ENCODE data around the gene NCAPD2.
A peak's percentile ranks its signal among the peaks of the same experiment; 100 is the strongest.

The NCAPD2 gene, protein sequence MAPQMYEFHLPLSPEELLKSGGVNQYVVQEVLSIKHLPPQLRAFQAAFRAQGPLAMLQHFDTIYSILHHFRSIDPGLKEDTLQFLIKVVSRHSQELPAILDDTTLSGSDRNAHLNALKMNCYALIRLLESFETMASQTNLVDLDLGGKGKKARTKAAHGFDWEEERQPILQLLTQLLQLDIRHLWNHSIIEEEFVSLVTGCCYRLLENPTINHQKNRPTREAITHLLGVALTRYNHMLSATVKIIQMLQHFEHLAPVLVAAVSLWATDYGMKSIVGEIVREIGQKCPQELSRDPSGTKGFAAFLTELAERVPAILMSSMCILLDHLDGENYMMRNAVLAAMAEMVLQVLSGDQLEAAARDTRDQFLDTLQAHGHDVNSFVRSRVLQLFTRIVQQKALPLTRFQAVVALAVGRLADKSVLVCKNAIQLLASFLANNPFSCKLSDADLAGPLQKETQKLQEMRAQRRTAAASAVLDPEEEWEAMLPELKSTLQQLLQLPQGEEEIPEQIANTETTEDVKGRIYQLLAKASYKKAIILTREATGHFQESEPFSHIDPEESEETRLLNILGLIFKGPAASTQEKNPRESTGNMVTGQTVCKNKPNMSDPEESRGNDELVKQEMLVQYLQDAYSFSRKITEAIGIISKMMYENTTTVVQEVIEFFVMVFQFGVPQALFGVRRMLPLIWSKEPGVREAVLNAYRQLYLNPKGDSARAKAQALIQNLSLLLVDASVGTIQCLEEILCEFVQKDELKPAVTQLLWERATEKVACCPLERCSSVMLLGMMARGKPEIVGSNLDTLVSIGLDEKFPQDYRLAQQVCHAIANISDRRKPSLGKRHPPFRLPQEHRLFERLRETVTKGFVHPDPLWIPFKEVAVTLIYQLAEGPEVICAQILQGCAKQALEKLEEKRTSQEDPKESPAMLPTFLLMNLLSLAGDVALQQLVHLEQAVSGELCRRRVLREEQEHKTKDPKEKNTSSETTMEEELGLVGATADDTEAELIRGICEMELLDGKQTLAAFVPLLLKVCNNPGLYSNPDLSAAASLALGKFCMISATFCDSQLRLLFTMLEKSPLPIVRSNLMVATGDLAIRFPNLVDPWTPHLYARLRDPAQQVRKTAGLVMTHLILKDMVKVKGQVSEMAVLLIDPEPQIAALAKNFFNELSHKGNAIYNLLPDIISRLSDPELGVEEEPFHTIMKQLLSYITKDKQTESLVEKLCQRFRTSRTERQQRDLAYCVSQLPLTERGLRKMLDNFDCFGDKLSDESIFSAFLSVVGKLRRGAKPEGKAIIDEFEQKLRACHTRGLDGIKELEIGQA (N-terminal part only)

DNA sequence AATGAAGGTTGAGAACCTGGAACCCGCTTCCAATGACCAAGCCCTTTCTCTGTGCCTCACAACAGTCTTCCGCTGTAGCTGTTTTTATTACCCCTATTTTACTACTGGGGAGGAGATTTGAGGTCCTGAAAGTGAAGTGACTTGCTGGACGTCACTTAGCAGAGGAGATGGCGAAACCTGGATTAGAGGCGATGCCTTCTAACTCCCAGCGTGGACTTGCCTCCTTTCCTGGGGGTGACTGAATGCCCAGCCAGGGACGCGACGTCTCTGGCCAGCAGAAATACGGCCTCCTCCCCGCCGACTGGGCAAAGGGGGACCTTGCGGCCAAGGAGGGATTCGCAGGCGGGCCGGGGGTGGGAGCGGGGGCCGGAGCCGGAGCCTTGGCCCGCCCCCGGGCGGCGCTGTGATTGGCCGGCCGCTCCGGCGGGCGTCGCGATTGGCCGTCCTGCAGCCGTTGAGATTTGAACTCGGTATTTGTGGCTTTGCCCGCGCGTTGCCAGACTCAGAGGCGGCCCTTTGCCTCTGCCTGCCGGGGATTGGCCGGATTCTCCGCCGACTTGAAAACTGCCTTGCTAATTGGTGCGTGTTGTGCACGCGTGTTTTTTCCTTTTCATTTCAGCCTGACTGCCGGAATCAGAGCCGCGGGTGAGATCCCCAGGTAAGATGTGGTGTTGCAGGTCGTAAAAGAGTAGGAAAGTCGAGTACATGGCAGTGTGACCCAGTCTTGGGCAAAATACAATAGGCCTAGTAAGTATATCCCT is at the start of gene NCAPD2:
TSS of gene NCAPD2 (plus strand) at position 606 of the 761 bp plus-strand sequence. CDS start 997 bp downstream, outside the sequence.
- DNase-seq (ENCODE audit: low read depth) = peak; percentile 85

DNA sequence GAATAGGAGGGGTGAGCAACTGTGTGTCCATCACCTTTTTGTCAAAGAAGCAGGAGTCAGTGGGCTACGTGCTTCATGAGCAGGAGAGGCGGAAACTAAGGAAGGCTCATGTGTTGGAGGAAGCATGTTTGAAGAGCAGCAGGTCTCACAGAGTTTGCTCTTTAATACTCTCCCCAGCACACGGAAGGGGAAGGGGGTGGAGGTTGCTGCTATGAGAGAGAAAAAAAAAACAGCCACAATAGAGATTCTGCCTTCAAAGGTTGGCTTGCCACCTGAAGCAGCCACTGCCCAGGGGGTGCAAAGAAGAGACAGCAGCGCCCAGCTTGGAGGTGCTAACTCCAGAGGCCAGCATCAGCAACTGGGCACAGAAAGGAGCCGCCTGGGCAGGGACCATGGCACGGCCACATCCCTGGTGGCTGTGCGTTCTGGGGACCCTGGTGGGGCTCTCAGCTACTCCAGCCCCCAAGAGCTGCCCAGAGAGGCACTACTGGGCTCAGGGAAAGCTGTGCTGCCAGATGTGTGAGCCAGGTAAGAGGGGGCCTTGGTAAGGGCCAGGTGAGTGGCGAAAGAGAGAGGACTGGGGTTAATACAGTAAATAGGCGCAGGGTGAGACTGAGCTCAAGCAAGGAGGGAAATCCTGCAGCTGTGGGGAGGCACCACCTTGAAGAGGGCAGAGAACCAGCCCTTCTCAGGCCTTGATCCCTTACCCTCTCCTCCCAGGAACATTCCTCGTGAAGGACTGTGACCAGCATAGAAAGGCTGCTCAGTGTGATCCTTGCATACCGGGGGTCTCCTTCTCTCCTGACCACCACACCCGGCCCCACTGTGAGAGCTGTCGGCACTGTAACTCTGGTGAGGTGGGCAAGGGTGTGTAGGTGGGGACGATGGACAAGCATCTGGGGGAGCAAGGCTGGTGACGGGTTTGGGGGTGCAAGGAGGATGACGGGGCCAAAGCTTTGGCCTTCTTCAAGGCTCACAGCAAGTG is 48.9 kb upstream of the NCAPD2 start, which contains the start of gene CD27:
TSS of gene CD27 (plus strand) at position 252 of the 985 bp plus-strand sequence. CDS start at position 393, 141 bp downstream.
- DNase-seq (ENCODE audit: low read depth) = no peak

DNA sequence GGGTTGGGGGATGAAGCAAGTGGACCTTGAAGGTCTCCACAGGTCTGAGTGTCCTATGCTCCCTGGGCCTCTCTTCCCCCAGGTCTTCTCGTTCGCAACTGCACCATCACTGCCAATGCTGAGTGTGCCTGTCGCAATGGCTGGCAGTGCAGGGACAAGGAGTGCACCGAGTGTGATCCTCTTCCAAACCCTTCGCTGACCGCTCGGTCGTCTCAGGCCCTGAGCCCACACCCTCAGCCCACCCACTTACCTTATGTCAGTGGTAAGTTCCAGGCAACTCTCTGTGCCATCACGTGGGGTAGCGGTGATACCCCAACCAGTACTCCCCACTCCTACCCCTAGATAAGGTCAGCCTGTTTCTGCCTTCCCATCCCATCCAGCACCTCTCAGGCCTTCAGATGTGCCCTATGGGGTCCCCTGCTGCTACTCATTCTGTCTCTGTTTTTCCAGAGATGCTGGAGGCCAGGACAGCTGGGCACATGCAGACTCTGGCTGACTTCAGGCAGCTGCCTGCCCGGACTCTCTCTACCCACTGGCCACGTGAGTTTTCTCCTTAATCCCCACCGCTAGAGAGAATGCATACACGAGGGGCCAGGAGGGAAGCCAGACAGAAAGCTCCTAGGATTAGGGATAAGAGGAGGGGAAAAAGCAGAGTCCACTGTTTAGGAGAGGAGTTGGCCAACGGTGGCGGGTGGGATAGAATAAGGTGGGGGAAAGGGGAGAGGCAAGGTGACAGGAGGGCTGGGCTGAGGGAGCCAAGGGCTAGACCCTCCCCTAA is 43.6 kb upstream of the NCAPD2 start:
- DNase-seq (ENCODE audit: low read depth) = no peak

DNA sequence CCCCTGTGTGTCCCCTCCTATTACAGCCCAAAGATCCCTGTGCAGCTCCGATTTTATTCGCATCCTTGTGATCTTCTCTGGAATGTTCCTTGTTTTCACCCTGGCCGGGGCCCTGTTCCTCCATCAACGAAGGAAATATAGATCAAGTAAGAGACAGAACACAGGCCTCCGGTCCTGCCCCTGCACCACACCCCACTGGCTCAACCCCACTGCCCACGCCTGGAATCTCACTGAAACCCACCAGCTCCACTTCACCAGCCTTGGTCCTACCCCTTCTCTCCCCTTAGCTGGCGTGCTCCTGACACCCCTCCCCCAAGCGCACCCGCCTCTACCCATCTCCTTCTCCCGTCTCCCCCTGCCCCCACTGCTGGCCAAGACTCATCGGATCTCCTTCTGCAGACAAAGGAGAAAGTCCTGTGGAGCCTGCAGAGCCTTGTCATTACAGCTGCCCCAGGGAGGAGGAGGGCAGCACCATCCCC is 43.0 kb upstream of the NCAPD2 start:
- no peak for DNase-seq (ENCODE audit: low read depth)

DNA sequence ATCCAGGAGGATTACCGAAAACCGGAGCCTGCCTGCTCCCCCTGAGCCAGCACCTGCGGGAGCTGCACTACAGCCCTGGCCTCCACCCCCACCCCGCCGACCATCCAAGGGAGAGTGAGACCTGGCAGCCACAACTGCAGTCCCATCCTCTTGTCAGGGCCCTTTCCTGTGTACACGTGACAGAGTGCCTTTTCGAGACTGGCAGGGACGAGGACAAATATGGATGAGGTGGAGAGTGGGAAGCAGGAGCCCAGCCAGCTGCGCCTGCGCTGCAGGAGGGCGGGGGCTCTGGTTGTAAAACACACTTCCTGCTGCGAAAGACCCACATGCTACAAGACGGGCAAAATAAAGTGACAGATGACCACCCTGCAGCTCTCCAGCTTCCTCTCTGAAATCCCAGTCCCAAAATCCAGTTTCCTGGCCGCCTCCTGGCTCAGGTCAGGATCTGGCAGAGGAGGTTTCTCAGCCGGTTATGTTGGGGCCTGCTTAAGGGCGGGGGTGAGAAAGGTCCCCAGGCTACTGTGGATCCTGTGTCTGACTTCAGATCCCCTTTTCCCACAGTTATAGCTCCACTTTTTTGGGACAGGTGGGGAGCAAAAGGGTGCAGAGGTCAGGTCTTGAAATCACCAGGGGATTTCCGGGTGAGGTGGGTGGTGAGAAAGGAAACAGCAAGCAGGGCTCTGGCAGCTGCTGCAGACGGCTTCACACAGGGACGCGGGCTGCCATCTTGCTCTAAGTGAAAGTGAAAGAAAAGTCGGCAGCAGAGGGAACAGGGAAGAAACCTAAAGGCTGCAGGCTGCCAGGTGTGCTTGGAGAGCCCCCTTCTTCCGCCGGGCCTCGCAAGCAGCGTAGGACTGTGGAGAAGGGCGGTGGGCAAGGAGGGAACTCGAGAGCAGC is 42.3 kb upstream of the NCAPD2 start, which contains the start of gene TAPBPL:
TSS of gene TAPBPL (plus strand) at position 695 of the 897 bp plus-strand sequence. CDS start 207 bp downstream, outside the sequence.
- DNase-seq (ENCODE audit: low read depth) = no peak

DNA sequence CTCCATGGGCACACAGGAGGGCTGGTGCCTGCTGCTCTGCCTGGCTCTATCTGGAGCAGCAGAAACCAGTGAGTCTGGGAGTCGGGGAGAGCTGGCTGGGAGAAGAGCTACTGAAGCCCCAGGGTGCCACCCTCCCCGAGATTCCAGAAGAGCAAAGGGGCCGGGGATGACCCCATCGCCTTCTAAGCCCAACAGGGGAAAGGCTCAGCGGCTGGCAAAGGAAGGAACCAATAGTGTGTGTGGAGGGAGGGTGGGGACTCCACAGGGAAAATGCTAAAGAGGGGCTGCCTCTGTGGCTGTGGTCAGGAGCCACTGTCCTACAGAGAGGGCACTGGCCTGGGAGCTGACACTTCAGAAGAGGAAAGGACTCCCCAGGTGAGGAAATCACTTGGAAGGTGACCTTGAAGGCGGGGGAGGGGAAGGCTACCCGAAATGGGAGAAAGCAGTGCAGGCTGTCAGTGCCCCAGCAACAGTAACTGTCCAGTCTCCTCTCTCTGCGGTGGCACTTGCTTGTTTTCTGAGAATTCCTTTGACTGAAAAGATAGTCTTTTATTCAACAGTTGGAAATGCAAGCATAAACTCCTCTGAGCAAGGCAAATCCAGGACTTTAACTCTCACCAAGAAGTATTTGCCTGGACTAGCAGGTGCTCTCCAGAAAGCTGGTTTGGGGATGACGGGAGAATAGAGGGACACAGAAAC is 41.5 kb upstream of the NCAPD2 start:
- DNase-seq (ENCODE audit: low read depth) = no peak

DNA sequence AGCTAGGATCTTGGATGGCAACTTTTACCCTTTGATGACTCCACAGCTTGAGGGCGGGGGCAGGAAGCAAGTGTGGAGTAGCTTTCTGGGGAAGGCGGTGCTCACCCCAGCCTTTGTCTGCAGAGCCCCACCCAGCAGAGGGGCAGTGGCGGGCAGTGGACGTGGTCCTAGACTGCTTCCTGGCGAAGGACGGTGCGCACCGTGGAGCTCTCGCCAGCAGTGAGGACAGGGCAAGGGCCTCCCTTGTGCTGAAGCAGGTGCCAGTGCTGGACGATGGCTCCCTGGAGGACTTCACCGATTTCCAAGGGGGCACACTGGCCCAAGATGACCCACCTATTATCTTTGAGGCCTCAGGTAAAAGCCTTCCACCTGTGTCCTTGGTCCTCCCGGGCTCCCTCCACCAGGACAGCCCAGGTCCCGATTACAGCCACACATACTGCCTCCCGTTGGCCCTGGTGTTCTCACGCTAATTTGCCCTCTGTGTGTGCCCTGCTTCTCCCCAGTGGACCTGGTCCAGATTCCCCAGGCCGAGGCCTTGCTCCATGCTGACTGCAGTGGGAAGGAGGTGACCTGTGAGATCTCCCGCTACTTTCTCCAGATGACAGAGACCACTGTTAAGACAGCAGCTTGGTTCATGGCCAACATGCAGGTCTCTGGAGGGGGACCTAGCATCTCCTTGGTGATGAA is 40.8 kb upstream of the NCAPD2 start:
- DNase-seq (ENCODE audit: low read depth) = no peak

DNA sequence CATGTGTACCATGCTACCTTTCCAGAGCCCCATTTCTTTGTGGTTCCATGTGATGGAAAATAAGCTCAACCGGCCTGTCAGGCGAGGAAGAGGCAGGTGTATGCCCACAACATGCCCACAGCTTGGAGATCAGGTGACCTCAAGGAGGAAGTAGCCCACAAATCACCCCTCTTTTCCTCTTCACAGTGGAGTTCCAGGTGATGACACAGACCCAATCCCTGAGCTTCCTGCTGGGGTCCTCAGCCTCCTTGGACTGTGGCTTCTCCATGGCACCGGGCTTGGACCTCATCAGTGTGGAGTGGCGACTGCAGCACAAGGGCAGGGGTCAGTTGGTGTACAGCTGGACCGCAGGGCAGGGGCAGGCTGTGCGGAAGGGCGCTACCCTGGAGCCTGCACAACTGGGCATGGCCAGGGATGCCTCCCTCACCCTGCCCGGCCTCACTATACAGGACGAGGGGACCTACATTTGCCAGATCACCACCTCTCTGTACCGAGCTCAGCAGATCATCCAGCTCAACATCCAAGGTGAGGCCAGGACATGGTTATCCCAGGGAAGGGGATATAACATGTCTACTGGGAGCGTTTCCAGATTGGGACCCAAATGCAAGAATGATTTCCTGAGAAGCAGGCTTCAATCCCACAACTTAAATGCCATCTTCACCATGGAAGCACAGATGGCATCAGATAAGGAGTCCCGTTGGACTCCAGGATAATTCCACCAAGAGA is 36.5 kb upstream of the NCAPD2 start:
- no peak for DNase-seq (ENCODE audit: low read depth)

DNA sequence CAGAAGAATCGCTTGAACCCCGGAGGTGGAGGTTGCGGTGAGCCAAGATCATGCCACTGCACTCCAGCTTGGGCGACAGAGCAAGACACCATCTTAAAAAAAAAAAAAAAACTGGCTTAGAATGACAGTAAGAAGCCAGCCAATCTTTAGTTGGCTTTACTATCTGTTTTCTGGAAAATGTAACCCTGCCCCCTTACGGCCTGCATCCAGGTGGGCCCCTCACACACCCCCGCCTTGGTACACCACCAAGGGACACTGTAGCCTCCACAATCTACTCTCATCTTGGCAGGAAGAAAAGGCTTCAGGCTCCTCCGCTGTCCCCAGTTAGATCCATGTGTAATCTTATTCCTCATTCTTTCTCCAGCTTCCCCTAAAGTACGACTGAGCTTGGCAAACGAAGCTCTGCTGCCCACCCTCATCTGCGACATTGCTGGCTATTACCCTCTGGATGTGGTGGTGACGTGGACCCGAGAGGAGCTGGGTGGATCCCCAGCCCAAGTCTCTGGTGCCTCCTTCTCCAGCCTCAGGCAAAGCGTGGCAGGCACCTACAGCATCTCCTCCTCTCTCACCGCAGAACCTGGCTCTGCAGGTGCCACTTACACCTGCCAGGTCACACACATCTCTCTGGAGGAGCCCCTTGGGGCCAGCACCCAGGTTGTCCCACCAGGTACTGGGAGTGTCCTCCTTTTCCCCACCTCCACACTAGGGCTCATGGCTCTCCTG is 35.5 kb upstream of the NCAPD2 start:
- DNase-seq (ENCODE audit: low read depth) = no peak

DNA sequence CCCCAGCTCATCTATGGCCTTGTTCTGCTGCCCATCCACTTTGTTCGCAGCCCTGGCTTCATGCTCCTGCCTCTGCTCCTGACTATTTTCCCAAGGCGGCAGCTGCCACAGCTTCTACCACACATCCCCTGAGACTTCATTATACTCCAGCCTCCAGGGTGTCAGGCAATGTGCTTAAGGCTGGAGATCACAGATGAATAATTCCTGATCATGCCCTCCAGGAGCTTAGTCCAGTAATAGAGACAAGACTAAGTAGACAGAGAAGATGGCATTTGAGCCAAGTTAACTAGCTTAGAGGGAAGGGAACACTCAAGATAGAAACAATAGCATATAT is 34.9 kb upstream of the NCAPD2 start:
- no peak for DNase-seq (ENCODE audit: low read depth)

DNA sequence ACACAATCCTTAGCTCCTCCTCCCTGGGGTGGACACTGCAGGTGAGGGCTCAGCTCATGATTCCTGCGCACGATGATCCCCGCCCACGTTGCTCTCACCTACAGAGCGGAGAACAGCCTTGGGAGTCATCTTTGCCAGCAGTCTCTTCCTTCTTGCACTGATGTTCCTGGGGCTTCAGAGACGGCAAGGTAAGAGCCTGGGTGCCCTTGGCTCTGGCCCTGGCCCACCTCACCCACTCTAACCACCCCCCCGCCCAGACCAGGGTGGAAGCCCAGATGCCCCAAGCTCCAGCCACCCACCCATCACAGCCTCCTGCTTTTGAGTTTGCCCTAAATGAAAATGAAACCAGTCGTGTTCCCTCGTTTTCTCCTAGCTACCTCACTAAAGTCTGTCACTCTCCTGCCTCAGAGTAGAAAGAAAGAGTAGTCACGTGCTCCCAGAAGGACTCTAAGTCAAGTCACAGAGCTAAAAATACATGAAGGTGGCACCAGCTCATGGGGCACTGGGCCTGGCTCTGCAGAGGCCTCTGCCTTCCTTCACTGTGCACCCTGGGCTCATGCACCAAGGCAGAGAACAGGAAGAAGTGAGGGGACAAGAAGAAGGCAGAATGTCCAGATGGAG is 33.0 kb upstream of the NCAPD2 start:
- DNase-seq (ENCODE audit: low read depth) = no peak

DNA sequence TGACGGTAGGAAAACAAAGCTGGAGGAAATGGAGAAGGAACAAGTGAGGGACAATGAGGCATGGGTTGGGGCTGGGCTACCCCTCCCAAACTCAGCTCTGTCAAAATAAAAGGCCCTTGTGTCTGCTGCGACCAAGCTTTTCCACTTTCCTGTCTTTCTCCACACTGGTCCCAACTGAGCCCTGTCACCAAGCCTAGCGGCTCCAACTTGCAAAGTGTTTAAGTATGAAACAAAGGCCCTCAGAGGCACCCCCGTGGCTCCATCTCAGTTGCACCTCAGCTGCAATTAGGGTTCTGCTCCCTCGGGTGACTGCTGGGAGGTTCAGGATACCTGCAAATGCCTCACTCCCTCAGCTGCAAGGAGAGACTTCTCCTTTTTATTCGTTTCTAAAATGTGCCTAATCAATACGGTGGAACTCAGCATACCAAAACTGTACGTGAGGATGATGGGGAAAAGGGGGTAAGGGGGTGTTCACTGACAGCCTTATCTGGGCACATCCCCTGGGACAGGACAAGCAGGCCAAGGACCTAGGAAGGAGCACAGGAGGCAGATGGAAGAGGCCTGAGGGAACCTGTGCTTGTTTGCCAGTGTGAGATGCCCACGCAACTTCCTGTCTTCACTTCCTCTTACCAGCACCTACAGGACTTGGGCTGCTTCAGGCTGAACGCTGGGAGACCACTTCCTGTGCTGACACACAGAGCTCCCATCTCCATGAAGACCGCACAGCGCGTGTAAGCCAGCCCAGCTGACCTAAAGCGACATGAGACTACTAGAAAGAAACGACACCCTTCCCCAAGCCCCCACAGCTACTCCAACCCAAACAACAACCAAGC is 32.3 kb upstream of the NCAPD2 start:
- no peak for DNase-seq (ENCODE audit: low read depth)

DNA sequence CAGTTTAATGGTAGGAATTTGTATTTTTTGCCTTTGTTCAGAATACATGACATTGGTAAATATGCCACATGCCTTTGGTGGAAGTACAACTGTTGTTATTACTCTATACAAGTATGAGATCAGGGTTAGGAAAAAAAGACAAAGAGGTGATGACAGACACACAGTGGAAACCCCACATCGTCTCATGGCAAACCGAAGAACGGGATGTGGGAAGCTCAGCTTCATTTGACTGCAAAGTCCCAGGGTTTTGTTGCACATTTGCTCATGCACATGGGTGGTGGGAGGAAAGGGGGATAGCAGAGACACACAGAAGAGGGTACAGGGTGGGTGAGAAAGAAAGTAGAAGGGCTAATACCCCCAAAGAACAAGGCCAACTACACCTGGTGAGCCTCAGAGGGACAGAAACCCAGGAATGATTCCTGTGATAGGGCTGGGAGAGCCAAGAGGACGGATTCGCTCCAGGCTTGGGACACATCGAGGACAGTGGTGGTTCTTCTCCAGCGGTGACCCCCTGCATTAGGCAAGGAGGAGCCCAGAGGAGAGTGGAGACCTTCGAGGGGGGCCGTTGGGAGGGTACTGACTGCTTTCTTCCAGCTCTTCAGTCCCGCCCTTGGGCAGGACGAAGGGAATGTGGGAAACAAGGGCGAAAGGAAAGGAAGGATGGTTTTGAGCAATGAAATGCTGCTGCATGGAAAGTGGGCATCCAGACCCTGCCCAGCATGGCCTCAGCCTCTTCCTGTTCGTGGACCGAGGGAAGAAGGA is 31.5 kb upstream of the NCAPD2 start:
- DNase-seq (ENCODE audit: low read depth) = no peak
